Fibroblast of lung (primary cell): ENCODE measurements around the gene FHL1.

ENCODE experiments used
- CTCF ChIP-seq, 2 donors: IDR thresholded peaks in 1 of 2; conservative IDR thresholded peaks in 1 of 2; 1 replicate in 1 of 2; 2 replicates in 1 of 2; pipeline ENCODE4 v1.5.1; 2011 to 2012; ENCODE audit warnings: low read length in 2 of 2, control low read depth in 1 of 2, inconsistent platforms in 1 of 2, low read depth in 1 of 2, mild to moderate bottlenecking in 1 of 2
- EZH2 ChIP-seq: IDR thresholded peaks from 2 replicates; pipeline ENCODE4 v1.5.1; 2012; ENCODE audit warnings: low read length, control low read depth, mild to moderate bottlenecking; ENCODE audit errors: missing control alignments

- TF ChIP-seq CTCF (conservative IDR thresholded peaks at IDR 0.05 in 1 of 2, IDR thresholded peaks at IDR 0.05 in 1 of 2; ENCODE audit: low read depth in 1 of 2, low read length in 2 of 2) (no peak), EZH2 (no peak)
Observed at GRCh38 chrX:136207546-136207945, 60.2 kb downstream of the FHL1 start.
